CD14-positive monocyte (primary cell): ENCODE measurements around the gene RANBP17. TPM values are rescaled to one million over a fixed set of nuclear protein-coding genes. Genes with fewer than 3 reads are reported as not detected.
A peak's percentile ranks its signal among the peaks of the same experiment; 100 is the strongest.

Experiments used
- DNase-seq, 3 donors: peaks; one replicate each; pipeline ENCODE4 v3.0.0-alpha.2; 2011 to 2022
- H2AFZ ChIP-seq: 2 replicates; pipeline ENCODE4 v1.6.0; 2012; ENCODE audit warnings: mild to moderate bottlenecking, low read depth, low read length, inconsistent platforms; ENCODE audit not compliant: insufficient read depth, poor library complexity, severe bottlenecking
- H3K27ac ChIP-seq, 2 donors: 1 replicate in 1 of 2; 2 replicates in 1 of 2; pipeline ENCODE4 v1.5.1; 2012 to 2013; ENCODE audit warnings: low read length in 2 of 2, control low read depth in 1 of 2, inconsistent platforms in 1 of 2, low read depth in 1 of 2, mild to moderate bottlenecking in 1 of 2
- H3K27me3 ChIP-seq, 2 donors: one replicate each; pipeline versions ENCODE4 v1.6.0 to v1.6.1; 2011 to 2013; ENCODE audit warnings: low read length in 2 of 2; ENCODE audit not compliant: control insufficient read depth in 2 of 2, insufficient read depth in 2 of 2
- H3K36me3 ChIP-seq, 2 donors: replicated peaks in 1 of 2; 1 replicate in 1 of 2; 2 replicates in 1 of 2; pipeline versions ENCODE4 v1.5.1 to v1.6.1; 2012 to 2013; ENCODE audit warnings: low read length in 2 of 2, control low read depth in 1 of 2, inconsistent platforms in 1 of 2, mild to moderate bottlenecking in 1 of 2; ENCODE audit not compliant: insufficient read depth in 2 of 2, control insufficient read depth in 1 of 2
- H3K4me1 ChIP-seq, 2 donors: 1 replicate in 1 of 2; 2 replicates in 1 of 2; pipeline versions ENCODE4 v1.5.1 to v1.6.1; 2012 to 2013; ENCODE audit warnings: low read length in 2 of 2, control low read depth in 1 of 2, inconsistent platforms in 1 of 2, mild to moderate bottlenecking in 1 of 2, moderate library complexity in 1 of 2; ENCODE audit not compliant: insufficient read depth in 2 of 2, control insufficient read depth in 1 of 2
- H3K4me2 ChIP-seq: replicated peaks from 2 replicates; pipeline ENCODE3; 2012; ENCODE audit warnings: low read length, moderate library complexity, mild to moderate bottlenecking; ENCODE audit not compliant: poor library complexity, severe bottlenecking; ENCODE audit errors: extremely low read depth
- H3K4me3 ChIP-seq, 3 experiments: fragments of 200-600 bp in 1 of 3; sonication (generic) in 1 of 3; replicated peaks in 1 of 3; 1 replicate in 2 of 3; 2 replicates in 1 of 3; pipeline ENCODE4 v1.5.1; 2011 to 2013; ENCODE audit warnings: low read length in 3 of 3, mild to moderate bottlenecking in 3 of 3, control low read depth in 2 of 3, low read depth in 2 of 3, inconsistent platforms in 1 of 3, moderate library complexity in 1 of 3
- H3K79me2 ChIP-seq: 2 replicates; pipeline ENCODE4 v1.6.0; 2012; ENCODE audit warnings: mild to moderate bottlenecking, control low read depth, inconsistent platforms, low read length, moderate library complexity; ENCODE audit not compliant: insufficient read depth
- H3K9ac ChIP-seq: 2 replicates; pipeline ENCODE4 v1.6.0; 2017; ENCODE audit warnings: low read length, mild to moderate bottlenecking; ENCODE audit not compliant: insufficient read depth, poor library complexity, severe bottlenecking
- H3K9me3 ChIP-seq, 2 donors: replicated peaks in 1 of 2; 1 replicate in 1 of 2; 2 replicates in 1 of 2; pipeline versions ENCODE4 v1.5.1 to v1.6.1; 2012 to 2013; ENCODE audit warnings: low read length in 2 of 2, control low read depth in 1 of 2; ENCODE audit not compliant: control insufficient read depth in 1 of 2, insufficient read depth in 1 of 2
- H4K20me1 ChIP-seq: 2 replicates; pipeline ENCODE4 v1.6.0; 2012; ENCODE audit warnings: mild to moderate bottlenecking, low read length, control low read depth, moderate library complexity; ENCODE audit not compliant: insufficient read depth
- H3K27ac Mint-ChIP-seq, 7 donors: one replicate each; pipeline ENCODE4 v1.8.0; 2020; ENCODE audit warnings: mild to moderate bottlenecking in 7 of 7, mixed read lengths in 7 of 7, moderate library complexity in 6 of 7, inconsistent platforms in 2 of 7
- H3K27me3 Mint-ChIP-seq, 3 donors: one replicate each; pipeline ENCODE4 v1.8.0; 2021 to 2022; ENCODE audit warnings: low read depth in 3 of 3, mild to moderate bottlenecking in 3 of 3, mixed read lengths in 3 of 3, moderate library complexity in 3 of 3, inconsistent platforms in 1 of 3
- H3K36me3 Mint-ChIP-seq, 2 donors: one replicate each; pipeline ENCODE4 v1.8.0; 2020; ENCODE audit warnings: mixed read lengths in 2 of 2, inconsistent platforms in 1 of 2, mild to moderate bottlenecking in 1 of 2
- H3K4me1 Mint-ChIP-seq: one replicate; pipeline ENCODE4 v1.8.0; 2020; ENCODE audit warnings: mild to moderate bottlenecking, mixed read lengths
- H3K4me3 Mint-ChIP-seq, 2 donors: one replicate each; pipeline ENCODE4 v1.8.0; 2020; ENCODE audit warnings: mild to moderate bottlenecking in 2 of 2, mixed read lengths in 2 of 2, moderate library complexity in 1 of 2
- H3K9me3 Mint-ChIP-seq, 7 donors: one replicate each; pipeline ENCODE4 v1.8.0; 2020 to 2022; ENCODE audit warnings: mixed read lengths in 7 of 7, mild to moderate bottlenecking in 6 of 7, moderate library complexity in 6 of 7, inconsistent platforms in 2 of 7
- WGBS: methylation state at CpG from one replicate; pipeline ENCODE4 v1.1.5; 2013; ENCODE audit warnings: missing lambda C conversion rate; ENCODE audit not compliant: insufficient coverage; 5-methylcytosine and 5-hydroxymethylcytosine counted together
- intact Hi-C, 2 donors: fragments of 100-400 bp; cut with micrococcal nuclease; formaldehyde crosslinking; loops; one replicate each; pipeline versions ENCODE4 v1.15.0 to v1.15.1; 2023
- polyA plus RNA-seq, 3 donors: library from polyadenylated mRNA; depleted of rRNA in 1 of 3; unstranded in 2 of 3; stranded (reverse) in 1 of 3; fragments of 300-500 nt in 2 of 3; fragments of >200 nt in 1 of 3; fragmentation: Illumina TruSeq in 2 of 3; gene quantifications; 1 replicate in 2 of 3; 2 replicates in 1 of 3; pipeline ENCODE4 v1.2.3, GENCODE V29; 2012 to 2021
- TF ChIP-seq, protein P1 (sequence below): fragments of 200-600 bp; IDR thresholded peaks from one replicate; pipeline ENCODE4 v1.8.0; 2022; ENCODE audit warnings: antibody characterized with exemption, mild to moderate bottlenecking

Gene RANBP17
- polyA plus RNA-seq, 3 donors = 0.07 to 0.13 TPM; not detected in 1

DNA sequence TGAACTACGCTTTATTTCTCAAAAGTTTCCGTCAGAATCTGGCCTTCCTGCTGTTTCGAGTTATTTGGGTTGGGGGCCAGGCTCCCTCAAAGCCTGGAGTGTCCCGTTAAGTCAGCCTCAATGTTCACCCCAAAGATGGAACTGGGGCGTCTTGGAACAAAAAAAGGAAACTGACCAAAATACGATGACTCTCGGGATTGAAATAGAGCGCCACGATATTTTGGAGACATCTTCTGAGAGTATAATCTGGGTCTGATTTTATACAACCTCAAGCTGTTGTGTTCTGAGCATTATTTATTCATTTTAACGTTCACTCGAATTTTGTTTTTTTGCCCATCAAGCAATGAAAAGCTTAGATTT lies 475.4 kb downstream of the RANBP17 start:
- Histone ChIP-seq H3K27me3 (peaks cover 15 to 40% of the 10 kb centered on the region in 2 donors), H4K20me1 (no peaks in the 10 kb centered on the region), H3K9ac (no peak overlapping the region), H3K4me3 (peak overlapping the region in 1 of 3 experiments; percentile 59), H3K79me2 (no peaks in the 10 kb centered on the region), H3K4me2 (peak overlapping the region; percentile 65), H3K4me1 (peaks cover 4 to 8% of the 10 kb centered on the region in 2 donors), H2AFZ (peak overlapping the region; percentile 60), H3K27ac (no peak overlapping the region), H3K9me3 (no peaks in the 10 kb centered on the region), H3K36me3 (no peaks in the 10 kb centered on the region)
- intact Hi-C loops = loop anchor here in 1 of 2 donors (10.0 kb wide), 2 partner anchors 122 to 592 kb away; no protein-coding TSS in a partner anchor
- H3K4me1 Mint-ChIP-seq = peaks cover 10% of the 10 kb centered on the region
- H3K36me3 Mint-ChIP-seq = no peaks in the 10 kb centered on the region
- 23% methylated on average over 8 of the region's 11 CpGs for WGBS
- peak overlapping the region; percentile 59 to 62 for H3K4me3 Mint-ChIP-seq
- DNase-seq = no peak
- H3K27me3 Mint-ChIP-seq = peaks cover 27 to 74% (median 67%) of the 10 kb centered on the region in 3 donors
- peaks cover 0 to 4% (median 0%) of the 10 kb centered on the region in 7 donors for H3K9me3 Mint-ChIP-seq
- H3K27ac Mint-ChIP-seq = no peak overlapping the region
- TF ChIP-seq, protein P1, sequence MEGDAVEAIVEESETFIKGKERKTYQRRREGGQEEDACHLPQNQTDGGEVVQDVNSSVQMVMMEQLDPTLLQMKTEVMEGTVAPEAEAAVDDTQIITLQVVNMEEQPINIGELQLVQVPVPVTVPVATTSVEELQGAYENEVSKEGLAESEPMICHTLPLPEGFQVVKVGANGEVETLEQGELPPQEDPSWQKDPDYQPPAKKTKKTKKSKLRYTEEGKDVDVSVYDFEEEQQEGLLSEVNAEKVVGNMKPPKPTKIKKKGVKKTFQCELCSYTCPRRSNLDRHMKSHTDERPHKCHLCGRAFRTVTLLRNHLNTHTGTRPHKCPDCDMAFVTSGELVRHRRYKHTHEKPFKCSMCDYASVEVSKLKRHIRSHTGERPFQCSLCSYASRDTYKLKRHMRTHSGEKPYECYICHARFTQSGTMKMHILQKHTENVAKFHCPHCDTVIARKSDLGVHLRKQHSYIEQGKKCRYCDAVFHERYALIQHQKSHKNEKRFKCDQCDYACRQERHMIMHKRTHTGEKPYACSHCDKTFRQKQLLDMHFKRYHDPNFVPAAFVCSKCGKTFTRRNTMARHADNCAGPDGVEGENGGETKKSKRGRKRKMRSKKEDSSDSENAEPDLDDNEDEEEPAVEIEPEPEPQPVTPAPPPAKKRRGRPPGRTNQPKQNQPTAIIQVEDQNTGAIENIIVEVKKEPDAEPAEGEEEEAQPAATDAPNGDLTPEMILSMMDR = no peak

DNA sequence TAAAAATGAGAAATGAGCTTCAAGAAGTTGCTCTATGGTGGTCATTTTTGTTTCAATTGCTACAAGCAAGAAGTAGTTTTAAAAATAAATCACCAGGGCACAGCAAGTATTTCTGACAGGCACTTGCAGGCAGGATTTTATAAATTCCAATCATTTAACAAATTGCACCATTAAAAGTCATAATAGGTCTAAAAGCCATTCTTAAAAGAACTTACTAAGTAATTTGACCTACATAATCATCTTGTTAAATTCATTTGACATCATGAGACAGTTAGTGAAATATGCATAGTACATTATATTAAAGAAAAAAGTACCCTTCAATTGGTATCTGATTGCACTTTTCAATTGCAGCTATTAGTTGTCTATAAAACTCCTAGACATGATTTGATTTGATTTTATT lies 478.2 kb downstream of the RANBP17 start:
- Mint-ChIP-seq H3K9me3 (peaks cover 0 to 4% (median 0%) of the 10 kb centered on the region in 7 donors), H3K27me3 (peaks cover 31 to 59% (median 53%) of the 10 kb centered on the region in 3 donors), H3K36me3 (no peaks in the 10 kb centered on the region), H3K4me1 (peaks cover 10% of the 10 kb centered on the region), H3K4me3 (no peak overlapping the region), H3K27ac (no peak overlapping the region)
- TF ChIP-seq, protein P1 = no peak
- Histone ChIP-seq H3K4me2 (no peak overlapping the region), H3K9ac (no peak overlapping the region), H2AFZ (no peak overlapping the region), H3K27ac (no peak overlapping the region), H3K36me3 (no peaks in the 10 kb centered on the region), H3K27me3 (peaks cover 15 to 37% of the 10 kb centered on the region in 2 donors), H3K9me3 (no peaks in the 10 kb centered on the region), H3K79me2 (no peaks in the 10 kb centered on the region), H4K20me1 (no peaks in the 10 kb centered on the region), H3K4me1 (peaks cover 4 to 8% of the 10 kb centered on the region in 2 donors), H3K4me3 (no peak overlapping the region)
- intact Hi-C loops = loop anchor here (5.0 to 10.0 kb wide), 2 partner anchors 595 to 703 kb away; no protein-coding TSS in a partner anchor
- no peak for DNase-seq
